Measurements from ENCODE around the gene TMC2.

TMC2 gene

GRCh38 chr20:2626853-2627541 is 90.6 kb downstream of the TMC2 start:
- TF ChIP-seq, protein P1, sequence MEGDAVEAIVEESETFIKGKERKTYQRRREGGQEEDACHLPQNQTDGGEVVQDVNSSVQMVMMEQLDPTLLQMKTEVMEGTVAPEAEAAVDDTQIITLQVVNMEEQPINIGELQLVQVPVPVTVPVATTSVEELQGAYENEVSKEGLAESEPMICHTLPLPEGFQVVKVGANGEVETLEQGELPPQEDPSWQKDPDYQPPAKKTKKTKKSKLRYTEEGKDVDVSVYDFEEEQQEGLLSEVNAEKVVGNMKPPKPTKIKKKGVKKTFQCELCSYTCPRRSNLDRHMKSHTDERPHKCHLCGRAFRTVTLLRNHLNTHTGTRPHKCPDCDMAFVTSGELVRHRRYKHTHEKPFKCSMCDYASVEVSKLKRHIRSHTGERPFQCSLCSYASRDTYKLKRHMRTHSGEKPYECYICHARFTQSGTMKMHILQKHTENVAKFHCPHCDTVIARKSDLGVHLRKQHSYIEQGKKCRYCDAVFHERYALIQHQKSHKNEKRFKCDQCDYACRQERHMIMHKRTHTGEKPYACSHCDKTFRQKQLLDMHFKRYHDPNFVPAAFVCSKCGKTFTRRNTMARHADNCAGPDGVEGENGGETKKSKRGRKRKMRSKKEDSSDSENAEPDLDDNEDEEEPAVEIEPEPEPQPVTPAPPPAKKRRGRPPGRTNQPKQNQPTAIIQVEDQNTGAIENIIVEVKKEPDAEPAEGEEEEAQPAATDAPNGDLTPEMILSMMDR (IDR thresholded peaks at IDR 0.05; ENCODE audit: insufficient read depth, low read length), result no peak
- TF ChIP-seq, protein P2, sequence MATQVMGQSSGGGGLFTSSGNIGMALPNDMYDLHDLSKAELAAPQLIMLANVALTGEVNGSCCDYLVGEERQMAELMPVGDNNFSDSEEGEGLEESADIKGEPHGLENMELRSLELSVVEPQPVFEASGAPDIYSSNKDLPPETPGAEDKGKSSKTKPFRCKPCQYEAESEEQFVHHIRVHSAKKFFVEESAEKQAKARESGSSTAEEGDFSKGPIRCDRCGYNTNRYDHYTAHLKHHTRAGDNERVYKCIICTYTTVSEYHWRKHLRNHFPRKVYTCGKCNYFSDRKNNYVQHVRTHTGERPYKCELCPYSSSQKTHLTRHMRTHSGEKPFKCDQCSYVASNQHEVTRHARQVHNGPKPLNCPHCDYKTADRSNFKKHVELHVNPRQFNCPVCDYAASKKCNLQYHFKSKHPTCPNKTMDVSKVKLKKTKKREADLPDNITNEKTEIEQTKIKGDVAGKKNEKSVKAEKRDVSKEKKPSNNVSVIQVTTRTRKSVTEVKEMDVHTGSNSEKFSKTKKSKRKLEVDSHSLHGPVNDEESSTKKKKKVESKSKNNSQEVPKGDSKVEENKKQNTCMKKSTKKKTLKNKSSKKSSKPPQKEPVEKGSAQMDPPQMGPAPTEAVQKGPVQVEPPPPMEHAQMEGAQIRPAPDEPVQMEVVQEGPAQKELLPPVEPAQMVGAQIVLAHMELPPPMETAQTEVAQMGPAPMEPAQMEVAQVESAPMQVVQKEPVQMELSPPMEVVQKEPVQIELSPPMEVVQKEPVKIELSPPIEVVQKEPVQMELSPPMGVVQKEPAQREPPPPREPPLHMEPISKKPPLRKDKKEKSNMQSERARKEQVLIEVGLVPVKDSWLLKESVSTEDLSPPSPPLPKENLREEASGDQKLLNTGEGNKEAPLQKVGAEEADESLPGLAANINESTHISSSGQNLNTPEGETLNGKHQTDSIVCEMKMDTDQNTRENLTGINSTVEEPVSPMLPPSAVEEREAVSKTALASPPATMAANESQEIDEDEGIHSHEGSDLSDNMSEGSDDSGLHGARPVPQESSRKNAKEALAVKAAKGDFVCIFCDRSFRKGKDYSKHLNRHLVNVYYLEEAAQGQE (IDR thresholded peaks at IDR 0.05; ENCODE audit: insufficient replicate concordance, low read depth), result no peak
- no peak for TF ChIP-seq GABPA (IDR thresholded peaks at IDR 0.05; ENCODE audit: low read depth)
- TF ChIP-seq SPI1 (IDR thresholded peaks at IDR 0.05; ENCODE audit: borderline replicate concordance, low read depth), result no peak
- no peak for TF ChIP-seq POLR2AphosphoS5 (IDR thresholded peaks at IDR 0.05; ENCODE audit: low read depth)
- Histone ChIP-seq H3K27ac (replicated peaks) (no peak overlapping the region), H3K4me3 (replicated peaks; ENCODE audit: insufficient read depth, low read length) (no peak overlapping the region), H3K27me3 (ENCODE audit: insufficient read depth, poor library complexity, severe bottlenecking) (no peaks in the 10 kb centered on the region)
- no peak for DNase-seq (ENCODE audit: low read depth in 1 of 2, low spot score in 1 of 2)

GRCh38 chr20:2631228-2631627 is 94.9 kb downstream of the TMC2 start:
- no peak for DNase-seq (ENCODE audit: low read depth in 1 of 2, low spot score in 1 of 2)
- no peak for TF ChIP-seq SPI1 (IDR thresholded peaks at IDR 0.05; ENCODE audit: borderline replicate concordance, low read depth)
- TF ChIP-seq POLR2AphosphoS5 (IDR thresholded peaks at IDR 0.05; ENCODE audit: low read depth), result no peak
- TF ChIP-seq, protein P2 (IDR thresholded peaks at IDR 0.05; ENCODE audit: insufficient replicate concordance, low read depth), result no peak
- no peak for TF ChIP-seq GABPA (IDR thresholded peaks at IDR 0.05; ENCODE audit: low read depth)
- TF ChIP-seq, protein P1 (IDR thresholded peaks at IDR 0.05; ENCODE audit: insufficient read depth, low read length), result no peak
- H3K27me3 ChIP-seq (ENCODE audit: insufficient read depth, poor library complexity, severe bottlenecking), result peaks cover 3% of the 10 kb centered on the region
- no peak overlapping the region for H3K4me3 ChIP-seq (replicated peaks; ENCODE audit: insufficient read depth, low read length)
- H3K27ac ChIP-seq (replicated peaks), result no peak overlapping the region

- TF ChIP-seq, protein P1 (IDR thresholded peaks at IDR 0.05; ENCODE audit: insufficient read depth, low read length), result no peak
- TF ChIP-seq, protein P2 (IDR thresholded peaks at IDR 0.05; ENCODE audit: insufficient replicate concordance, low read depth), result no peak
- TF ChIP-seq POLR2AphosphoS5 (IDR thresholded peaks at IDR 0.05; ENCODE audit: low read depth) (no peak), SPI1 (IDR thresholded peaks at IDR 0.05; ENCODE audit: borderline replicate concordance, low read depth) (no peak), GABPA (IDR thresholded peaks at IDR 0.05; ENCODE audit: low read depth) (no peak)
- H3K27ac ChIP-seq (replicated peaks), result no peak overlapping the region
- no peak overlapping the region for H3K4me3 ChIP-seq (replicated peaks; ENCODE audit: insufficient read depth, low read length)
- H3K27me3 ChIP-seq (ENCODE audit: insufficient read depth, poor library complexity, severe bottlenecking), result peaks cover 3% of the 10 kb centered on the region
- no peak for DNase-seq (ENCODE audit: low read depth in 1 of 2, low spot score in 1 of 2)
Observed at GRCh38 chr20:2633381-2633780, 97.0 kb downstream of the TMC2 start.

Measured in HL-60 (cell line).